K562 treated with DMSO at 1 percent for 48 hours (cell line): ENCODE data around the gene CD69. TPM values are rescaled to one million over a fixed set of nuclear protein-coding genes. Genes with fewer than 3 reads are reported as not detected.

Experiments
- total RNA-seq: library from RNA; unstranded; fragments of 300-600 nt; gene quantifications from 2 replicates; pipeline ENCODE4 v1.2.3, GENCODE V29; 2022; ENCODE audit warnings: low replicate concordance; ENCODE audit errors: extremely low read depth

CD69 gene
- not detected in 2 replicates for total RNA-seq

GRCh38 chr12:9760699-9761418 lies at the start of gene CD69:
TSS of gene CD69 (minus strand) at chr12:9760901. CDS start at chr12:9760820, 81 bp downstream.

DNA sequence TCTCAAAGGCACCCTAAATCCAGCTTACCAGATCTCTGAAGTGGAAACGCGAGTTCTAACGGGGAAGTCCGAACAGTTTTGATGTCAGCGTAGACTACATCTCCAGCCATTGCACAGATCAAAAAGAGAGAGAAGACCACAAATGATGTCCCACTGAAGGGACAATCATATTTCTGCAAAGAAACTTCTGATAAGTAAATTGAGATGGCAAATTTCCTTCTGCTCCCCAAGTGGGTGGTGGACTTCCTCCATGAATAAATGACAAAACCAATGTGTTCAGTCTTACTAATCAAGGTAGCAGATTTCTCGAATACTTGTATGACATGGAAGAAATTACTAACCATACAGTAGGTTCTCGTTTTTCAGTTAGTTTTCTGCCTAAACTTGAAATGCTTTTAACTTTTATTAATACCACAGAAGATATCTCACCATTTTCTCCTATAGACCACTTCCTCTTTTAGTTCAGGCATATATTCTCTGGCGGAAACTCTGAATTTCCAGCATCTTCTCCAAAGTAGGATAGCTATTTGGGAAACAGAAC lies 27.7 kb downstream of the CD69 start, which contains the start of gene CLECL1:
TSS of gene CLECL1 (minus strand) at position 177 of the 541 bp plus-strand sequence.

Other genes starting within 250 kb of the CD69 start
- gene KLRB1, start 153.0 kb downstream of the CD69 start, total RNA-seq = not detected in 2 replicates
- not detected in 2 replicates for gene CLEC2D, start 91.2 kb downstream of the CD69 start, total RNA-seq
- gene CLECL1, start 27.8 kb downstream of the CD69 start, total RNA-seq = not detected in 2 replicates
- gene KLRF1, start 66.6 kb upstream of the CD69 start, total RNA-seq = not detected in 2 replicates
- gene CLEC2B, start 108.5 kb upstream of the CD69 start, total RNA-seq = not detected in 2 replicates
- gene KLRF2, start 120.6 kb upstream of the CD69 start, total RNA-seq = not detected in 2 replicates
- gene CLEC2A, start 171.5 kb upstream of the CD69 start, total RNA-seq = not detected in 2 replicates
- gene CLEC12A, start 210.5 kb upstream of the CD69 start, total RNA-seq = not detected in 2 replicates
- not detected in 2 replicates for gene CLEC1B, start 238.2 kb upstream of the CD69 start, total RNA-seq
- not detected in 2 replicates for gene CLEC12B, start 249.7 kb upstream of the CD69 start, total RNA-seq